ENCODE data around the gene RTN4.

GRCh38 chr2:54964271-54964670 is 86.0 kb downstream of the RTN4 start:
- TF ChIP-seq CTCF (IDR thresholded peaks at IDR 0.05; ENCODE audit: low read depth, low read length) (no peak), EZH2phosphoT487 (IDR thresholded peaks at IDR 0.05; ENCODE audit: low read depth) (no peak)

All from OCI-LY3 (cell line).